ENCODE results near the gene PCDHA8.
A peak's percentile ranks its signal among the peaks of the same experiment; 100 is the strongest.
"Not testable (repeated sequence)": the region's sequence is repeated elsewhere in the genome, so short reads cannot be mapped to it uniquely, and the experiment has no call there.

The PCDHA8 gene

GRCh38 chr5:140829511-140830501, 11.2 kb upstream of the PCDHA8 start:
- DNase-seq = not testable (repeated sequence)

GRCh38 chr5:140833993-140834392, 7.0 kb upstream of the PCDHA8 start, which contains the start of gene PCDHA7:
TSS of gene PCDHA7 (plus strand) at chr5:140834269. CDS start at chr5:140834384, 115 bp downstream.
- no peak for DNase-seq

- not testable (repeated sequence) for DNase-seq
Measured at GRCh38 chr5:140834439-140835008, 6.5 kb upstream of the PCDHA8 start.

GRCh38 chr5:140835622-140836510, 5.1 kb upstream of the PCDHA8 start:
- no peak for DNase-seq

GRCh38 chr5:140842798-140843733, 2.1 kb downstream of the PCDHA8 start:
- no peak for DNase-seq

- DNase-seq = not testable (repeated sequence)
Measured at GRCh38 chr5:140848139-140849102, 7.4 kb downstream of the PCDHA8 start, which contains the start of gene PCDHA9. TSS of gene PCDHA9 (plus strand) at chr5:140848382. CDS start at chr5:140848496, 114 bp downstream.

GRCh38 chr5:140849831-140850634, 9.0 kb downstream of the PCDHA8 start:
- DNase-seq = not testable (repeated sequence)

GRCh38 chr5:140855772-140856674, 15.0 kb downstream of the PCDHA8 start, which contains the start of gene PCDHA10:
TSS of gene PCDHA10 (plus strand) at chr5:140855897. CDS start at chr5:140856049, 152 bp downstream.
- DNase-seq = no peak

- no peak for DNase-seq
Measured at GRCh38 chr5:140857177-140857986, 16.4 kb downstream of the PCDHA8 start.

GRCh38 chr5:140857987-140858240, 16.9 kb downstream of the PCDHA8 start:
- DNase-seq = no peak

- DNase-seq = no peak
Measured at GRCh38 chr5:140862441-140863295, 21.7 kb downstream of the PCDHA8 start.

GRCh38 chr5:140868721-140869554, 28.0 kb downstream of the PCDHA8 start, which contains the start of gene PCDHA11:
TSS of gene PCDHA11 (plus strand) at chr5:140868957. CDS start at chr5:140869104, 147 bp downstream.
- peak; percentile 7 for DNase-seq

GRCh38 chr5:140869555-140869886, 28.5 kb downstream of the PCDHA8 start:
- DNase-seq = no peak

- DNase-seq = no peak
Measured at GRCh38 chr5:140870221-140871201, 29.5 kb downstream of the PCDHA8 start.
